Keratinocyte (primary cell): Measurements from ENCODE around the gene DPY19L3. TPM values are rescaled to one million over a fixed set of nuclear protein-coding genes. Genes with fewer than 3 reads are reported as not detected.

ENCODE experiments used
- DNase-seq: peaks from one replicate; pipeline ENCODE4 v3.0.0-alpha.2; 2011; ENCODE audit warnings: low read depth, missing footprints, low spot score
- FAIRE-seq: peaks from 2 replicates; lab custom pipeline; 2011; peaks lifted over from hg19 to GRCh38; lab: Jason Lieb, UNC
- H2AFZ ChIP-seq: 2 replicates; pipeline ENCODE4 v1.6.0; 2012; ENCODE audit warnings: low read length, control low read depth, inconsistent platforms; ENCODE audit not compliant: control insufficient read depth
- H3K27ac ChIP-seq: 2 replicates; pipeline ENCODE4 v1.5.1; 2011; ENCODE audit warnings: low read length; ENCODE audit not compliant: control insufficient read depth, insufficient read depth
- H3K27me3 ChIP-seq: 3 replicates; pipeline ENCODE4 v1.6.0; 2011; ENCODE audit warnings: low read length; ENCODE audit not compliant: control insufficient read depth, insufficient read depth; ENCODE audit errors: extremely low read depth
- H3K36me3 ChIP-seq, 2 experiments: 2 replicates in 1 of 2; 3 replicates in 1 of 2; pipeline ENCODE4 v1.5.1; 2011; ENCODE audit warnings: low read length in 2 of 2, mild to moderate bottlenecking in 1 of 2; ENCODE audit not compliant: control insufficient read depth in 2 of 2, insufficient read depth in 2 of 2; ENCODE audit errors: extremely low read depth in 1 of 2
- H3K4me1 ChIP-seq: 3 replicates; pipeline ENCODE4 v1.5.1; 2011; ENCODE audit warnings: low read length; ENCODE audit not compliant: control insufficient read depth, insufficient read depth; ENCODE audit errors: extremely low read depth
- H3K4me2 ChIP-seq: 3 replicates; pipeline ENCODE4 v1.6.0; 2011; ENCODE audit warnings: low read depth, low read length; ENCODE audit not compliant: control insufficient read depth, insufficient read depth; ENCODE audit errors: extremely low read depth
- H3K4me3 ChIP-seq, 3 experiments: fragments of 200-600 bp in 1 of 3; sonication (generic) in 1 of 3; 2 replicates in 2 of 3; 3 replicates in 1 of 3; pipeline ENCODE4 v1.5.1; 2011 to 2016; ENCODE audit warnings: low read length in 3 of 3, mild to moderate bottlenecking in 3 of 3, control low read depth in 2 of 3, inconsistent platforms in 1 of 3, low read depth in 1 of 3, mixed read lengths in 1 of 3, mixed run types in 1 of 3, moderate library complexity in 1 of 3; ENCODE audit not compliant: control insufficient read depth in 2 of 3, insufficient read depth in 2 of 3; ENCODE audit errors: extremely low read depth in 1 of 3
- H3K79me2 ChIP-seq: 2 replicates; pipeline ENCODE4 v1.6.0; 2012; ENCODE audit warnings: low read length; ENCODE audit not compliant: control insufficient read depth, insufficient read depth
- H3K9ac ChIP-seq: 3 replicates; pipeline ENCODE4 v1.6.0; 2011; ENCODE audit warnings: low read length; ENCODE audit not compliant: control insufficient read depth, insufficient read depth; ENCODE audit errors: extremely low read depth
- H3K9me1 ChIP-seq: 3 replicates; pipeline ENCODE4 v1.6.0; 2011; ENCODE audit warnings: low read length; ENCODE audit not compliant: control insufficient read depth, insufficient read depth; ENCODE audit errors: extremely low read depth
- H3K9me3 ChIP-seq: 2 replicates; pipeline ENCODE4 v1.5.1; 2012; ENCODE audit warnings: low read depth, low read length; ENCODE audit not compliant: control insufficient read depth
- H4K20me1 ChIP-seq: 3 replicates; pipeline ENCODE4 v1.6.0; 2011; ENCODE audit warnings: low read length; ENCODE audit not compliant: control insufficient read depth, insufficient read depth; ENCODE audit errors: extremely low read depth
- CTCF ChIP-seq, 3 experiments: IDR thresholded peaks in 1 of 3; conservative IDR thresholded peaks in 1 of 3; optimal IDR thresholded peaks in 1 of 3; 2 replicates in 2 of 3; 3 replicates in 1 of 3; pipeline versions ENCODE3 to v1.5.1; 2011; ENCODE audit warnings: low read length in 3 of 3, mild to moderate bottlenecking in 3 of 3, moderate library complexity in 2 of 3, control low read depth in 1 of 3, inconsistent platforms in 1 of 3; ENCODE audit not compliant: insufficient read depth in 2 of 3; ENCODE audit errors: extremely low read depth in 1 of 3
- EZH2 ChIP-seq: IDR thresholded peaks from one replicate; pipeline ENCODE4 v1.6.1; 2012; ENCODE audit warnings: inconsistent platforms, mild to moderate bottlenecking, low read length, moderate library complexity
- dilution Hi-C: fragments of 300-500 bp; cut with MboI; formaldehyde crosslinking; loops from one replicate; pipeline ENCODE4 v1.7.0; 2020; ENCODE audit warnings: low sequenced_read_pairs; ENCODE audit not compliant: extremely low pct_ligation_motif_present
- polyA plus RNA-seq, 5 experiments: library from polyadenylated mRNA; depleted of rRNA in 3 of 5; stranded (reverse) in 3 of 5; stranded (forward) in 1 of 5; unstranded in 1 of 5; fragments of >200 nt; gene quantifications; 1 replicate in 1 of 5; 2 replicates in 3 of 5; 3 replicates in 1 of 5; pipeline versions ENCODE4 v1.2.1 to v1.2.3, GENCODE V29; 2011 to 2012; ENCODE audit warnings: missing spikeins in 2 of 5, low read depth in 1 of 5, low replicate concordance in 1 of 5

The DPY19L3 gene
- polyA plus RNA-seq, 1 donor (not counting 4 experiments of a cell fraction or from before 2014, with no cell fraction given), result 10.0 TPM

GRCh38 chr19:32483574-32483973, 78.0 kb downstream of the DPY19L3 start:
- no peaks in the 10 kb centered on the region for H3K9me3 ChIP-seq
- H3K4me1 ChIP-seq, result no peaks in the 10 kb centered on the region
- no peaks in the 10 kb centered on the region for H3K36me3 ChIP-seq
- H4K20me1 ChIP-seq, result no peaks in the 10 kb centered on the region
- TF ChIP-seq CTCF (optimal IDR thresholded peaks at IDR 0.05 in 1 of 3, IDR thresholded peaks at IDR 0.05 in 1 of 3, conservative IDR thresholded peaks at IDR 0.05 in 1 of 3; ENCODE audit: extremely low read depth in 1 of 3, insufficient read depth in 2 of 3, low read length in 3 of 3), result no peak
- TF ChIP-seq EZH2, result no peak
- H3K27ac ChIP-seq, result no peak overlapping the region
- dilution Hi-C loops, result no loop called here
- H3K79me2 ChIP-seq, result no peaks in the 10 kb centered on the region
- no peaks in the 10 kb centered on the region for H3K9me1 ChIP-seq
- no peak overlapping the region for H2AFZ ChIP-seq
- H3K4me2 ChIP-seq, result no peak overlapping the region
- FAIRE-seq (no peak), DNase-seq (no peak)
- H3K27me3 ChIP-seq, result no peaks in the 10 kb centered on the region
- H3K9ac ChIP-seq, result no peak overlapping the region
- no peak overlapping the region for H3K4me3 ChIP-seq

DNA sequence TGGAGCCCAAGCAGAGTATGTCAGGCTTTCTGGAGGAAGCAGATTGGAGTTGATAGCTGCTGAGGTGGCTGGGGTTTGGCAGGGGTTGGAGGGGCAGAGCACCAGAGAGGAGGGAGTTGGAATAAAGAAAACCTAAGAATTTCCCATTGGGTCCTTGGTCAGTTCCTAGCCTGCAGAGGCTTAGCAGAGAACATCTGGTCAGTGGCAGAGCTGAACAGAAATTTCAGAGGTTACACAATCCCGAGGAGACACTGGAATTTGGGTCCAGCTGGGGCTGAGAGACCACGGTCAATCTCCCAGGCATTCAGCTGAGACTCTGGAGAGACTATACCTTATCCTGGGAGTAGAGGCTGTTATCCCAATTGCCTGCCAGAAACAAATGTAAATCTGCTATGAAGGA, 84.4 kb downstream of the DPY19L3 start:
- H3K79me2 ChIP-seq, result no peaks in the 10 kb centered on the region
- no peak overlapping the region for H3K9ac ChIP-seq
- H3K27me3 ChIP-seq, result no peaks in the 10 kb centered on the region
- dilution Hi-C loops, result no loop called here
- no peak overlapping the region for H3K27ac ChIP-seq
- no peak overlapping the region for H3K4me3 ChIP-seq
- DNase-seq, result no peak
- no peak for FAIRE-seq
- H3K4me1 ChIP-seq, result no peaks in the 10 kb centered on the region
- H3K9me1 ChIP-seq, result no peaks in the 10 kb centered on the region
- H3K9me3 ChIP-seq, result no peaks in the 10 kb centered on the region
- H3K4me2 ChIP-seq, result no peak overlapping the region
- no peak for TF ChIP-seq CTCF (optimal IDR thresholded peaks at IDR 0.05 in 1 of 3, IDR thresholded peaks at IDR 0.05 in 1 of 3, conservative IDR thresholded peaks at IDR 0.05 in 1 of 3; ENCODE audit: extremely low read depth in 1 of 3, insufficient read depth in 2 of 3, low read length in 3 of 3)
- H2AFZ ChIP-seq, result no peak overlapping the region
- H4K20me1 ChIP-seq, result no peaks in the 10 kb centered on the region
- H3K36me3 ChIP-seq, result no peaks in the 10 kb centered on the region
